GM12891 (cell line): ENCODE measurements around the gene OR10K1.

Experiments used
- DNase-seq: peaks from one replicate; pipeline ENCODE4 v3.0.0; 2011; ENCODE audit warnings: low spot score; ENCODE audit not compliant: insufficient read length
- FAIRE-seq: peaks from 2 replicates; lab custom pipeline; 2011; peaks lifted over from hg19 to GRCh38; lab: Jason Lieb, UNC
- PAX5 ChIP-seq: IDR thresholded peaks from 2 replicates; pipeline ENCODE4 v1.6.1; 2011; ENCODE audit warnings: low read length, moderate library complexity, mild to moderate bottlenecking; ENCODE audit not compliant: insufficient read depth, severe bottlenecking
- POLR2A ChIP-seq: IDR thresholded peaks from 2 replicates; pipeline ENCODE4 v1.6.1; 2011; ENCODE audit warnings: low read depth, low read length, control low read depth
- POLR2AphosphoS5 ChIP-seq: IDR thresholded peaks from 2 replicates; pipeline ENCODE4 v1.6.1; 2011; ENCODE audit warnings: low read depth, low read length, control low read depth
- POU2F2 ChIP-seq: IDR thresholded peaks from 2 replicates; pipeline ENCODE4 v1.6.1; 2011; ENCODE audit warnings: low read depth, mild to moderate bottlenecking, control low read depth, low read length, moderate library complexity
- SPI1 ChIP-seq: IDR thresholded peaks from 2 replicates; pipeline ENCODE4 v1.6.1; 2011; ENCODE audit warnings: low read depth, low read length, control low read depth
- TAF1 ChIP-seq: IDR thresholded peaks from 2 replicates; pipeline ENCODE4 v1.6.1; 2011; ENCODE audit warnings: low read depth, low read length, control low read depth

Gene OR10K1

GRCh38 chr1:158457246-158457645, 4.4 kb upstream of the OR10K1 start:
- DNase-seq (no peak), FAIRE-seq (no peak)
- TF ChIP-seq PAX5 = no peak
- TF ChIP-seq POU2F2 = no peak
- TF ChIP-seq SPI1 = no peak
- TF ChIP-seq TAF1 = no peak
- TF ChIP-seq POLR2AphosphoS5 = no peak
- no peak for TF ChIP-seq POLR2A

DNA sequence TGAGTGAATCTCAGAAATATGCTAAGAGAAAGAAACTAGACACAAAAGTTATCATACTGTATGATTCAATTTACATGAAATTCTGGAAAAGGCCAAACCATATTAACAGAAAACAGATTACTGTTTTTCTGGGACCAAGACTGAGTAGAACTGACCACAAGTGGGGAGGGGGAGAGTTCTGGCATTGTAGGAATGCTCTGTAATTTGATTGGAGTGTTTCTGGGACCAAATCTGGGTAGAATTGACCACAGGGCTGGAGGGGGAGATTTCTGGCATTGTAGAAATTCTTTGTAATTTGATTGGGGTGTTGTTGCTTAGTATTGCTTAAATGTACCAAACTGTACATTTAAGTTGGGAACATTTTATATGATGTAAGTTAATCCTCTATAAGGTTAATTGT, 3.4 kb upstream of the OR10K1 start:
- DNase-seq = no peak
- no peak for FAIRE-seq
- TF ChIP-seq SPI1 (no peak), TAF1 (no peak), POLR2A (no peak), POLR2AphosphoS5 (no peak), PAX5 (no peak), POU2F2 (no peak)

GRCh38 chr1:158471920-158472319, 10.3 kb downstream of the OR10K1 start, which contains the start of gene OR10R2:
Gene OR10R2 (plus strand): TSS chr1:158472220. CDS start chr1:158472326, 106 bp downstream.
- no peak for FAIRE-seq
- DNase-seq = no peak

DNA sequence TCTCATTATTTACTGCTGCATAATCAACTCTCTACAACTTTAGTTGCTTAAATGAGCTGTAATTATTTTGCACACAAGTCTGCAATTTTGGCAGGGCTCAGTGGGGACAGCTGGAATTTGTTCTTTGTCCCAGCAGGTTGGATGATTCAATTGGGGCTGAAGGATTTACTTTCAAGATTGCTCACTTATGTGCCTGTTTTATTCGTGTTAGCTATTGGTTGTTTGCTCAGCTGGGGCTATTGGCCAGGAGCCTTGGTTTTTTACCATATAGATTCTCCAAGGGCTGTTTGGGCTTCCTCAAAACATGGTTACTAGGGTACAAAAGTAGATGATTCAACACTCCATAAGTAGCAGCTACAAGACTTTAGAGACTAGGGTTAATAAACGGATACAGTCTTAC, 23.8 kb downstream of the OR10K1 start:
- FAIRE-seq (no peak), DNase-seq (no peak)
- TF ChIP-seq PAX5 (no peak), SPI1 (no peak), TAF1 (no peak), POLR2AphosphoS5 (no peak), POLR2A (no peak), POU2F2 (no peak)

More at GRCh38 chr1:158471920-158472319, 10.3 kb downstream of the OR10K1 start, which contains the start of gene OR10R2:
- TF ChIP-seq SPI1 (no peak), POU2F2 (no peak), PAX5 (no peak)

DNA sequence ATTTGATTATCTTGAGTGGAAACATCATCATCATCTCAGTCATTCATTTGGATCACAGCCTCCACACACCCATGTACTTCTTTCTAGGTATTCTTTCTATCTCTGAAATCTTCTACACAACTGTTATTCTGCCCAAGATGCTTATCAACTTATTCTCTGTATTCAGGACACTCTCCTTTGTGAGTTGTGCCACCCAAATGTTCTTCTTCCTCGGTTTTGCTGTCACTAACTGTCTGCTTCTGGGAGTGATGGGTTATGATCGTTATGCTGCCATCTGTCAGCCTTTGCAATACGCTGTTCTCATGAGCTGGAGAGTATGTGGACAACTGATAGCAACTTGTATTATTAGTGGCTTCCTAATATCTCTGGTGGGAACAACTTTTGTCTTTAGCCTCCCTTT, 29.7 kb downstream of the OR10K1 start:
- TF ChIP-seq PAX5 (no peak), SPI1 (no peak), POLR2A (no peak), TAF1 (no peak), POLR2AphosphoS5 (no peak), POU2F2 (no peak)
- FAIRE-seq (no peak), DNase-seq (no peak)

DNA sequence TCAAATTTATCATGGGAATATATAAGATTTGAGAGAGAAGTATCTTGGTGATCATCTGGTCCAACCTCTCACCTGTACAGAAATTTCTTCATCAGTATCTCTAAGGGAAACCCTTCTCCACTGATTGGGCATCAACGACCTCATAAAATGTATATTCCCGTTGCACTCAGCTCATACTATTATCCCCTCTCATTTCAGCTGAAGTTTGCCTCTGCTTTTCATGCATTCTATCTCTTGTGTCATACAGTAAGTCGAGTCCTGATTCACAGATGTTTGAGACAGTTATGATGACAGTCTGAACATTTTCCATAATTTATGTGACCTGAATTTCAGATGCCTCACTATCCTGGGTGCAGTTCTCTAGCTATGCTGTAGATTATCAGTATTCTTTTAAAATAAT, 31.4 kb downstream of the OR10K1 start:
- FAIRE-seq (no peak), DNase-seq (no peak)
- TF ChIP-seq POLR2AphosphoS5 (no peak), PAX5 (no peak), TAF1 (no peak), POLR2A (no peak)

- DNase-seq = no peak
- TF ChIP-seq POLR2AphosphoS5 = no peak
- no peak for TF ChIP-seq SPI1
- TF ChIP-seq POLR2A = no peak
- no peak for TF ChIP-seq PAX5
- TF ChIP-seq TAF1 = no peak
- no peak for TF ChIP-seq POU2F2
- no peak for FAIRE-seq
These were observed 33.2 kb downstream of the OR10K1 start for GRCh38 chr1:158494796-158495195.

- no peak for DNase-seq
- FAIRE-seq = no peak
- TF ChIP-seq TAF1 = no peak
- TF ChIP-seq POU2F2 = no peak
- TF ChIP-seq POLR2AphosphoS5 = no peak
- TF ChIP-seq POLR2A = no peak
- no peak for TF ChIP-seq PAX5
- TF ChIP-seq SPI1 = no peak
These were observed 34.7 kb downstream of the OR10K1 start for GRCh38 chr1:158496374-158496773.

GRCh38 chr1:158506369-158506987, 44.8 kb downstream of the OR10K1 start:
- TF ChIP-seq POLR2A (no peak), PAX5 (no peak), POU2F2 (no peak), POLR2AphosphoS5 (no peak), TAF1 (no peak), SPI1 (no peak)
- DNase-seq = no peak
- FAIRE-seq = peak; percentile 77

GRCh38 chr1:158507511-158507910, 45.9 kb downstream of the OR10K1 start:
- DNase-seq (no peak), FAIRE-seq (no peak)
- no peak for TF ChIP-seq PAX5
- TF ChIP-seq POLR2AphosphoS5 = no peak
- no peak for TF ChIP-seq SPI1
- no peak for TF ChIP-seq POLR2A
- TF ChIP-seq POU2F2 = no peak
- TF ChIP-seq TAF1 = no peak
